OCI-LY7 (cell line): ENCODE measurements around the gene PRR12. TPM values are rescaled to one million over a fixed set of nuclear protein-coding genes. Genes with fewer than 3 reads are reported as not detected.

Source experiments
- BruUV-seq: library from RNA; stranded (reverse); fragments of 400-500 nt; replicated peaks from 2 replicates; lab custom pipeline; 2021; lab: Mats Ljungman, UMichigan
- CTCF ChIA-PET: fragments of 300-600 bp; sonication (Branson Sonifier 250); formaldehyde crosslinking; loops from one replicate; lab custom pipeline; 2022; ENCODE audit warnings: antibody characterized with exemption; ENCODE audit not compliant: unreplicated experiment; lab: Charles Lee
- POLR2A ChIA-PET: fragments of 300-600 bp; sonication (Branson Sonifier 250); formaldehyde crosslinking; loops from one replicate; lab custom pipeline; 2022; ENCODE audit warnings: antibody characterized with exemption; lab: Charles Lee
- DNase-seq: peaks from one replicate; pipeline ENCODE4 v3.0.0-alpha.2; 2015; ENCODE audit warnings: low spot score
- H2AFZ ChIP-seq: fragments of 200-600 bp; sonication (generic), shearing (Covaris generic); 2 replicates; pipeline ENCODE4 v1.6.1; 2014; ENCODE audit warnings: mild to moderate bottlenecking, antibody characterized with exemption, low read length, moderate library complexity
- H3K27ac ChIP-seq: fragments of 200-600 bp; sonication (generic); 2 replicates; pipeline ENCODE4 v1.5.1; 2014; ENCODE audit warnings: mixed run types, low read depth, mild to moderate bottlenecking, moderate library complexity, low read length, inconsistent platforms; ENCODE audit not compliant: poor library complexity, severe bottlenecking
- H3K36me3 ChIP-seq: fragments of 200-600 bp; sonication (generic); 2 replicates; pipeline ENCODE4 v1.6.1; 2014; ENCODE audit warnings: mild to moderate bottlenecking, antibody characterized with exemption, low read length, moderate library complexity, mixed read lengths; ENCODE audit not compliant: insufficient read depth
- H3K4me1 ChIP-seq: fragments of 200-600 bp; sonication (generic); 2 replicates; pipeline ENCODE4 v1.5.1; 2014; ENCODE audit warnings: mild to moderate bottlenecking, low read length; ENCODE audit not compliant: insufficient read depth, poor library complexity, severe bottlenecking
- H3K4me2 ChIP-seq: fragments of 200-600 bp; sonication (generic); 2 replicates; pipeline ENCODE4 v1.6.1; 2014; ENCODE audit warnings: mild to moderate bottlenecking, low read length
- H3K4me3 ChIP-seq: fragments of 200-600 bp; sonication (generic); 2 replicates; pipeline ENCODE4 v1.5.1; 2014; ENCODE audit warnings: mild to moderate bottlenecking, low read depth, low read length; ENCODE audit not compliant: poor library complexity, severe bottlenecking
- H3K79me2 ChIP-seq: fragments of 200-600 bp; sonication (generic); 2 replicates; pipeline ENCODE4 v1.6.1; 2016; ENCODE audit warnings: low read depth, mild to moderate bottlenecking, low read length, moderate library complexity, mixed read lengths; ENCODE audit not compliant: insufficient read depth
- H3K9me2 ChIP-seq: fragments of 200-600 bp; sonication (generic); 2 replicates; pipeline ENCODE4 v1.6.1; 2016; ENCODE audit warnings: mild to moderate bottlenecking, low read length, mixed read lengths; ENCODE audit not compliant: insufficient read depth
- H3K9me3 ChIP-seq: fragments of 200-600 bp; sonication (generic); 2 replicates; pipeline ENCODE4 v1.6.1; 2014; ENCODE audit warnings: mild to moderate bottlenecking, mixed run types, low read length, mixed read lengths
- H4K20me1 ChIP-seq: fragments of 200-600 bp; sonication (generic); 2 replicates; pipeline ENCODE4 v1.6.1; 2014; ENCODE audit warnings: mild to moderate bottlenecking, antibody characterized with exemption, low read length, moderate library complexity, mixed read lengths; ENCODE audit not compliant: insufficient read depth
- CTCF ChIP-seq: fragments of 200-600 bp; sonication (generic); conservative IDR thresholded peaks from 2 replicates; pipeline ENCODE4 v1.5.1; 2014; ENCODE audit warnings: mild to moderate bottlenecking, antibody characterized with exemption, low read length, moderate library complexity, mixed read lengths
- EZH2phosphoT487 ChIP-seq: fragments of 200-600 bp; sonication (generic); IDR thresholded peaks from 2 replicates; pipeline ENCODE4 v1.6.1; 2018; ENCODE audit warnings: low read depth, borderline replicate concordance, mild to moderate bottlenecking, mixed run types, antibody characterized with exemption, low read length, moderate library complexity, mixed read lengths
- intact Hi-C: fragments of 100-400 bp; cut with micrococcal nuclease; formaldehyde crosslinking; loops from one replicate; pipeline ENCODE4 v1.10.0; 2022; ENCODE audit not compliant: unreplicated experiment
- total RNA-seq, 2 experiments: library from RNA; depleted of rRNA in 1 of 2; stranded (reverse); fragments of >200 nt in 1 of 2; shearing (Covaris generic) in 1 of 2; gene quantifications; 2 replicates each; pipeline ENCODE4 v1.2.3, GENCODE V29; 2014 to 2022

The PRR12 gene
- total RNA-seq, 2 experiments from 2014 or later = 6.5 to 32.8 TPM

- DNase-seq = peak; percentile 71
- CTCF ChIA-PET = no interaction called here
- Histone ChIP-seq H3K4me3 (no peak overlapping the region), H2AFZ (no peak overlapping the region), H3K9me2 (no peaks in the 10 kb centered on the region), H3K9me3 (no peaks in the 10 kb centered on the region), H3K4me1 (no peaks in the 10 kb centered on the region), H3K27ac (no peak overlapping the region), H3K36me3 (peaks cover 38% of the 10 kb centered on the region; the same call in 1 of the 2 replicates), H3K4me2 (no peak overlapping the region), H3K79me2 (no peaks in the 10 kb centered on the region), H4K20me1 (no peaks in the 10 kb centered on the region)
- POLR2A ChIA-PET = no interaction called here
- intact Hi-C loops = no loop called here
- no TSS peak for BruUV-seq
- no peak for TF ChIP-seq EZH2phosphoT487
Observed at GRCh38 chr19:49555600-49556411, 35.2 kb upstream of the PRR12 start.

- no TSS peak for BruUV-seq
- H3K9me3 ChIP-seq = no peaks in the 10 kb centered on the region
- no peak overlapping the region for H2AFZ ChIP-seq
- no peak overlapping the region for H3K4me2 ChIP-seq
- H3K36me3 ChIP-seq = peaks cover 38% of the 10 kb centered on the region; the same call in 1 of the 2 replicates
- no peak overlapping the region for H3K4me3 ChIP-seq
- intact Hi-C loops = no loop called here
- H4K20me1 ChIP-seq = no peaks in the 10 kb centered on the region
- no peaks in the 10 kb centered on the region for H3K4me1 ChIP-seq
- TF ChIP-seq EZH2phosphoT487 (no peak), CTCF (no peak)
- no peak overlapping the region for H3K27ac ChIP-seq
- no peak for DNase-seq
- ChIA-PET CTCF (no interaction called here), POLR2A (no interaction called here)
- H3K79me2 ChIP-seq = no peaks in the 10 kb centered on the region
- H3K9me2 ChIP-seq = no peaks in the 10 kb centered on the region
Observed at GRCh38 chr19:49556412-49557398, 34.3 kb upstream of the PRR12 start.

- intact Hi-C loops = no loop called here
- Histone ChIP-seq H3K9me3 (no peaks in the 10 kb centered on the region), H3K4me3 (no peak overlapping the region), H3K27ac (no peak overlapping the region), H3K4me2 (no peak overlapping the region), H4K20me1 (no peaks in the 10 kb centered on the region), H3K9me2 (no peaks in the 10 kb centered on the region), H3K4me1 (peaks cover 1% of the 10 kb centered on the region), H2AFZ (no peak overlapping the region), H3K36me3 (peaks cover 38% of the 10 kb centered on the region; the same call in 1 of the 2 replicates), H3K79me2 (no peaks in the 10 kb centered on the region)
- ChIA-PET CTCF (no interaction called here), POLR2A (interaction anchor here (0.7 kb wide), 1 partner anchor 122 kb away, joined by 4 read pairs; no protein-coding TSS in a partner anchor)
- DNase-seq = no peak
- no TSS peak for BruUV-seq
- TF ChIP-seq CTCF = no peak
- no peak for TF ChIP-seq EZH2phosphoT487
Observed at GRCh38 chr19:49557641-49558325, 33.2 kb upstream of the PRR12 start.
